GM18507 (cell line): ENCODE data around the gene SRRM5.
A peak's percentile ranks its signal among the peaks of the same experiment; 100 is the strongest.

ENCODE experiments used
- DNase-seq: peaks from one replicate; pipeline ENCODE4 v3.0.0; 2011; ENCODE audit warnings: low read depth; ENCODE audit not compliant: insufficient read length; ENCODE audit errors: extremely low spot score
- FAIRE-seq: peaks from 2 replicates; lab custom pipeline; 2011; peaks lifted over from hg19 to GRCh38; lab: Jason Lieb, UNC

SRRM5 gene

DNA sequence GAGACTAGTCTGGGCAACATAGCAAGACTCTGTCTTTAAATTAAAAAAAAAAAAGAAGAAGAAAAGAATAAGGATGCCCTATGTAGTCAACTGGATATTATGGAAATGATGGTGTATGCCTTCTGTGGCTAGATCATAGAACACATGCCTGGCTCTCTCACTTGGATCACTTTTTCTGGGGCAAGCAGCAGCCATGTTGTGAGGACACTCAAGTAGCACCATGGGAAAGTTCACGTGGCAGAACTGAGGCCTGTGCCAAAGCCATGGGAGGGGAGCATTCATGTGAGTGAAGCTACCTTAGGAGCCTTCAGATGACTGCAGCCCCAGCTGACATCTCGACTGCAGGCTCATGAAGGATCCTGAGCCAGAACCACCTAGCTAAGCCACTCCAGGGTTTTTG is 46.1 kb downstream of the SRRM5 start:
- FAIRE-seq, result no peak
- DNase-seq, result no peak

DNA sequence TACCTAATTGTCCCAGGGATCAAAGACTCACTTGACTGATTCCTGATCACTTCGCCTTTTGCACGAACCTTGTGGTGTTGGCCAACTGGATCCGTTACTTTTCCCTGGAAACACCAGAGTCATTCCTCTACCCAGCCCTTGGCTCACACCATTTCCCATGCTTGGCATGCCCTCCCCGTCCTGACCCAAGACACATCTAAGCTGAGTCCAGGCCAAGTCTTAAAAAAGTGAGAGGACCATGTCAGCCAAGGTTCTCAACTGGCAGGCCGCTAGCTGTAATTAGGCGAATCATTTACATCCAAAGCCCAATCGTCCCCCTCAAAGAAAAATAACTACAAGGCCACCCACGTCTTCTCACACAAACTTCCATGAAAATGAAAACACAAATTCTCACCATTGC is 46.6 kb downstream of the SRRM5 start:
- no peak for FAIRE-seq
- DNase-seq, result no peak

DNA sequence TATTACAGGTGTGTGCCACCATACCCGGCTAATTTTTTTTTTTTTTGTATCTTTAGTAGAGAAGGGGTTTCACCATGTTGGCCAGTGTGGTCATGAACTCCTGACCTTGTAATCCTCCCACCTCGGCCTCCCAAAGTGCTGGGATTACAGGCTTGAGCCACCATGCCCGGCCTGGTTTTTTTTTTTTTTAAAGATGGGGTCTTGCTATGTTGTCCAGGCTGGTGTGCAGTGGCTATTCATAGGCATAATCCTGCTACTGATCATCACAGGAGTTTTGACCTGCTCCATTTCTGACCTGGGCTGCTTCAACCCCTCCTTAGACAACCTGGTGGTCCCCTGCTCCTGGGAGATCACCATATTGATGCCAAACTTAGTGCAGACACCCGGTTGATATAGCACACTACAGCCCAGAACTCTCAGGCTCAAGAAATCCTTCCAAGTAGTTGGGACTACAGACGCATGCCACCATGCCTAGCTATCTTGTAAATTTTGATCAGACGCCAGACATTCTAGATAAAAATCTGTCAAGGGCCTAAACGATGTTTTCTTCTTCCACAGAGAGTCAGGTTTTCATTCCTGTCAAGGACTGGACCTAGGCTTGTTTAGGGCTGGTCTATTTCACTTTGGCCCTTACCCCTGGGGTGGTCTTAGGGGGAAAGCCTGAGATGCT is 48.5 kb downstream of the SRRM5 start:
- FAIRE-seq, result no peak
- DNase-seq, result no peak

DNA sequence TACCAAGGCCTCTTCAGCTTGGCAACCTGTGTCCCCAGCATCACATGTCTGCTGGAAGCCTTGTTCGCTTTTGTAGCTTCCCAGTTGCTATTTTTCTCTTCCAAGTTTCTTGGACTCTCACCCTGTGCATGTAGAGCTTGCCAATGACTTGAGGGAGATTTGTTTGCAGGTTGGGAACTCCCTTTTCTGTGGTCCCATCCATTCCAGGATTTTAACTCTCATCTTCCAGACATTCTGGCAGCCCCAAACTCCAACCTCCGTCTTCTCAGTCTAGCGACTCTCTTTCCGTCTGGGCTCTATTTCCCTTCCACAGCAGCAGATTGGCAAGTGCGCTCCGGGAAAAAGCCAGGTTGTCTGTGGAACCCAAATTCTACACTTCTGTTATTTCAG is 49.1 kb downstream of the SRRM5 start:
- DNase-seq, result no peak
- no peak for FAIRE-seq

DNA sequence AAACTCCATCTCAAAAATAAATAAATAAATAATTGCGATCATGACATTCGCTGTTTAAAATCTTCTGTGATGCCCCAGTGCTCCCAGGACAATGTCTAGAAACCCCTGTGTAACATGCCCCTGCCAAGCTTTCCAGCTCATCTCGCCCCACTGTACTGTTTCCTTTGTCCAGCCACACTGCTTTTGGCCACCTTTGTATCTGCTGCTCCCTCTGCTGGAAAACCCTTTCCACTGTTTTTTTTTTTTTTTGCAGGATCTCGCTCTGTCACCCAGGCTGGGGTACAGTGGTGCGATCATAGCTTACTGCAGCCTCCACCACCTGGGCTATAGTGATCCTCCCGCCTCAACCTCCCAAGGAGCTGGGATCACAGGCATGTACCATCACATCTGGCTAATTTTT is 50.6 kb downstream of the SRRM5 start:
- FAIRE-seq (no peak), DNase-seq (no peak)

DNA sequence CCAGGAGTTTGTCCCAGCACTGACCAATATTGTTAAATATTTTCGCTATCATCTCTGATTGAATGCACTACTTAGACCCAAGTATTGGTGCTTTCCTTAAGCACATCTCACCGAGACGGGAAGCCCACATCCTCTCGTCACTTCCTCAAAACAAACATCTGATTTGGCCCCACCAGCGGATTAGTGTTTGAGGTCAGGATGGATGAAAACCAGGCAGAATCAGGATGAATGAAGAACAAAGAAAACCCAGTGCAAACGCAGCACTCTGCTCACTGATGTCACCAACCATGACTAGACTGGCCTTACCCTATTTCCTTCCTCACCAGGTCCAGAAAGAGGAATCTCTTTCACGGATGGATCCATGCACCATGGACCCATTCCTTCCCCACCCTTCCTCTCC is 52.1 kb downstream of the SRRM5 start:
- DNase-seq, result no peak
- FAIRE-seq, result peak; percentile 66
